ENCODE data around the gene BTBD9.

Gene BTBD9

GRCh38 chr6:38639498-38640215 lies at the start of gene BTBD9:
Gene BTBD9, minus strand, starts transcription at chr6:38639929.
- peak; percentile 85 for DNase-seq

DNA sequence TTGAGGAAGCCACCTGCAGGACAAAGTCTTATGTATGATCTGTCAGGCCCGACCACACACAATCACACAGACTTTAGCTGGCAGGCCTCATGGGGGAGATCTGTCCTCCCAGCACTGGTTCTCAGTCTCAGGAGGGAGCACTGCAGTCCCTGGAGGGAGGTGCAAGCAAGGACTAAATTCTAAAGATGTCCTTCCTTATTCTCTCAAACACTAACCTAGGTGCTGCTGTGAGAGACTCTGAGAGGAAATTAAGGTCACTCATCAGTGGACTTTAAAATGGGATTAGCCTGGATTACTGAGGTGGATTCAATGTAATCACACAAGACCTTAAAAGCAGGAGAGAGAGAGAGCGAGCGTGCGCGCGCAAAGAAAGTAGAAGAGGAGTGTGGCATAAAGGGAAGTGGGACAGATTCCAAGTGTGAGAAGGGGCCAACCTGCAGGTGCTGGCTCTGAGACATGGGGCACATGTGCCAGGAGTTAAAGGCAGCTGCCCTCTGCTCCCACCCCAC lies 48.9 kb upstream of the BTBD9 start:
- DNase-seq: no peak

- no peak for DNase-seq
These were observed 47.8 kb upstream of the BTBD9 start for GRCh38 chr6:38687549-38687948.

DNA sequence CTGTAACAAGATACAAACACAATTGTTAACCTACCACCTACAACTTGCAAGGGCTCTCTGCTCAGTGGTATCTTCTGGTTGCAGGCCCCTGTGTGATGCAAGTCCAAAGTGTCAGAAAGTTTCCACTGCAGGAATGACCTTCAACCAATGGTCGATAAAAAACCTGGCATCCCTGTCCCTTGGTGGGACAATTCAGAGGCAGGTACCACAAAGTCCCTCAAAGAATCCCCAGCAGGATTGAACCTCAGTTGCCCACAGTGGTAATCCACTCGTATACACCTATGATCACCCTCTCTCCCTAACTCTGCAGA lies 47.3 kb upstream of the BTBD9 start:
- DNase-seq: no peak

- DNase-seq: no peak
These were observed 46.7 kb upstream of the BTBD9 start for GRCh38 chr6:38686270-38687042.

DNA sequence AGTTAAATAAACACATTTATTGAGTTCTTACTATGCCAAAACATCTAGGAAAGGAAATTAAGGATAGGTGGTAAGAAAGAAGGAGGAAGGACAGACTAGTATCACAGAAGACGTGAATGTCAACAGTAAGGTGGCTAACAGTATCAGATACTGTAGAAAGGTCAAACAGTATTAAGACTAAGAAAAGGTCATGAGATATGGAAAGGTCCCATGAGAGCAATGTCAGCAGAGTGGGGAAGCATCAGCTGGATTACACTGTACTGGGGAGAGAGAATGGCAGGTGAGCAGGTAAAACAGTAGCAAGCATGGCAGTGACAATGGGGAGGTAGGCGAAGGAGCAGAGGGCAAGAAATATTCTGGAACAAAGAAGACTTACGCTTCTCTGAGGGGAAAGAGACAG lies 45.2 kb upstream of the BTBD9 start:
- no peak for DNase-seq

- no peak for DNase-seq
These were observed 44.5 kb upstream of the BTBD9 start for GRCh38 chr6:38684237-38684636.

- DNase-seq: no peak
These were observed 42.1 kb upstream of the BTBD9 start for GRCh38 chr6:38681850-38682249.

- no peak for DNase-seq
These were observed 39.9 kb upstream of the BTBD9 start for GRCh38 chr6:38679668-38680067.

- DNase-seq: no peak
These were observed 38.5 kb upstream of the BTBD9 start for GRCh38 chr6:38678178-38678760.

DNA sequence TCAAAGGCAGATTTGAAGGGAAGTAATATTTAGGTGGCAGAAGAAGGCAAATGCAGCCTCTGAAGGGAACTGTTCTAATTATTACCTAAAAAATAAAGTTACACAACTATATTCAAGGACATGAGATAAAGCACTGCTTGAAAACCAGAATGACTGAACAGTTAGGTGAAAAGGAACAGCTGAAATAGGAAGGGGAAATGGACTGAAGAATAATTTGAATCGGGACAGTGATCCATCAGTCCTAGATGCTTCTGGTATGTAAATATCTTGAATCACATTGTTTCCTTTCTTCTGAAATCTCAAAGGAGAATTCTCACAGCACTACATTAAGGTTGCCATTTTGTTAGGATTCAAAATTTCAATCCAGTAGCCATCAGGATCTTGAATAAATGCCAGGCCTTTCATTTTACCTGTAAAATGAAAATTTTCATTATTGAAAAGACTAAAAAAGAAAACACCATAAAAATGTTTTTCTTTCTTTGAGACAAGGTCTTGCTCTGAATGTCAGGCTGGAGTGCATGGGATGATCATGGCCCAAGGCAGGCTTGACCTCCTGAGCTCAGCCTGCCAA lies 37.3 kb upstream of the BTBD9 start:
- DNase-seq: no peak

GRCh38 chr6:38676236-38676973 lies 36.7 kb upstream of the BTBD9 start:
- no peak for DNase-seq

GRCh38 chr6:38673397-38674165 lies 33.9 kb upstream of the BTBD9 start:
- no peak for DNase-seq

GRCh38 chr6:38671885-38672467 lies 32.2 kb upstream of the BTBD9 start:
- DNase-seq: peak; percentile 35

DNA sequence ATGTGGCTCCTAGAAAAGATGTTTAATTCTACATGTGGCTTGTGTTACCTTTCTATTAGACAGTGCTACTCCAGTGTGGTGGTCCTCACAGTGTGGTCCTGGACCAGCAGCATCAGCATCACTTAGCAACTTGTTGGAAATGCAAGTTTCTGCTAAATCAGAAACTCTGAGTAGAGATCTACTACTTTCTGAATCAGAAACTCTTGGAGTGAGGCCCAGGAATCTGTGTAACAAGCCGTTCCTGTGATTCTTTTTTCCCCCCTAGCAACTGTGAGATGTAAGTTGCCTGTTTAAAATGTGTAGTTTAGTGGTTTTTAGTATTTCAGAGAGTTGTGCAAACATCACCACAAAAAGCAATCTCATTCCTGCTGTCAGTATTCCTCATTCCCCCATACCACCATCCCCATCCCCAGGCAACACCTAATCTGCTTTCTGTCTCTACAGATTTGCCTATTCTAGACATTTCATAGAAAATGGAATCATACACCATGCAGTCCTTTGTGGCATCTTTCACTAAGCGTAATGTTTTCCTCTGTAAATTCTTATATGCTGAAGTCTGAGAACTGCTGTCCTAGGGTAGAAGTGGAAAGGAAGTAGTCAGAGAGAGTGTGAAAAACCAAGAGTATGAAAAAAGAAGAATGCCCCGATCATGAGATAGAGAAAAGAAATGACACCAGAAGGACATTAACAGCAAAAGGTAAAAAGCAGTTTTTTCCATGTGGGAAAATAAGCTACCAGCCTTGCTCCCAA lies 18.9 kb upstream of the BTBD9 start:
- DNase-seq: no peak

DNA sequence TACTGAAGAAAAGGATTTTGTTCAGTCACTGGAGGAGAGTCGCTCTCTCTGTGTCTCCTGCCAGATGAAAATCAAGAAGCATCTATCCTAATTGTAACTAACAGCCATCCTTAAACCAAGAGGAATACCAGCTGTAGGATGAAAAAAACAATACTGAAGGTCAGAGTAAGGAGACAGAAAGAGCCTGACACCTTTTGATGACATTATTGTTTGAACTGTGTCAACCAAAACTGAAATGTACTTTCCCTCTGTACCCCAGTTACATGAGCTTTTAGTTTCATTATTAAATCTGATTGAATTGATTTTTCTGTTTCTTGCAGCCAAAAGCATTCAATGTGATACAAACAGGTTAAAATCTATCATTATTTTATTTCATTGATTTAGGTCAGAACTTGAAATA lies 17.2 kb upstream of the BTBD9 start:
- DNase-seq: no peak

DNA sequence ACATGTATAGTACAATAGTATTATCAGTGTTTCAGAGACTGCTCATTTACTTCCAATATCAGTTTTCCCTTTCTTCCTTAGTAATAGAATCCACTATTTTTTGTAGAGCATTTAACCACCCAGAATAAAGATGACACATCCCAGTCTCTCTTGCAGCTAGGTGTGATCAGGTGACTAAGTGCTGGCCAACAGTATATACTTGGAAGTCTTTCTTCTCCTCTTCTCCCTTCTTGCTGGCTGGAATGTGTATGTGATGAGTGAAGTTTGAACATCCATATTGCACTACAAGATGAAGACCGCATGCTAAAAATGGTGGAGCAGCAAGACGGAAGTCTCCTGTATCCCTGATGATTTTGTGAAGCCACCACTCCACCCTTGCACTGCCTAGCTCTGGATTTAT lies 14.5 kb upstream of the BTBD9 start:
- no peak for DNase-seq

DNA sequence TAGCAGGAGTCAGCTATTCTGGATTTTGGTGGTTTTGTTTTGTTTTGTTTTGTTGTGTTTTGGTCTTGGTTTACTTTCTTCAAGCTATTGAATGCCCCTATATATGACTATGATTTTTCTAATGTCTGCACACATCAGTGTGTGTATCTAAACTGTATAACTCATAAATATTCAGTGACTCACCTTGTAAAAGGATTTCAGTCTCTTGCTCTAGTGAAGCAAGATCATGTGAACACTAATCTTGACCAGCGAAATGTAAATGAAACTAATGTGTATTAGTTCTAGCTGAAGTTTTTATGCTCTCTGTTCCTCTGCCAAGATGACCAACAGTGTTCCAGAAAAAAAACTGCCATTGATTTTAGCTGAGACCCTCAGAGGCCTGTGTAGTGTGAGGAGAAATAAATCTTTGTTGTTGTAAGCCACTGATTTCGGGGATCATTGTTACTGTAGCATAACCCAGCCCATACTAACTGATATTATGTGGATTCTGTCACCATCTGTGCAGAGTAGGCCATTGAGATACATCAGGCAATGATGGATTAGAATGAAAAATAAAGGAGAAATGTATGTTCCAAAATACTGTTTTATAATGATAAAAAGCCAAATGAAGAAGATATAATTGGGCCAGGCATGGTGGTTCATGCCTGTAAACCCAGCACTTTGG lies 11.5 kb upstream of the BTBD9 start:
- DNase-seq: no peak

GRCh38 chr6:38650207-38650752 lies 10.6 kb upstream of the BTBD9 start:
- no peak for DNase-seq

- DNase-seq: no peak
These were observed 10.0 kb upstream of the BTBD9 start for GRCh38 chr6:38649744-38650143.
